H9 (cell line): Measurements from ENCODE around the gene OSBPL8. TPM values are rescaled to one million over a fixed set of nuclear protein-coding genes. Genes with fewer than 3 reads are reported as not detected.
A peak's percentile ranks its signal among the peaks of the same experiment; 100 is the strongest.

Source experiments
- DNase-seq: peaks from one replicate; pipeline ENCODE4 v3.0.0-alpha.2; 2017
- H2AFZ ChIP-seq: one replicate; pipeline ENCODE4 v1.6.1; 2013; ENCODE audit warnings: mild to moderate bottlenecking, low read length, control low read depth, moderate library complexity
- H2AK5ac ChIP-seq: 2 replicates; pipeline ENCODE4 v1.6.1; 2013; ENCODE audit warnings: low read length, control low read depth, mixed read lengths; ENCODE audit not compliant: insufficient read length
- H2BK120ac ChIP-seq: one replicate; pipeline ENCODE4 v1.6.1; 2013; ENCODE audit warnings: low read depth, mild to moderate bottlenecking, low read length, control low read depth, inconsistent platforms; ENCODE audit not compliant: poor library complexity, severe bottlenecking
- H2BK12ac ChIP-seq: 2 replicates; pipeline ENCODE4 v1.6.1; 2013; ENCODE audit warnings: low read length, control low read depth, mixed read lengths, low read depth; ENCODE audit not compliant: insufficient read length
- H2BK15ac ChIP-seq: 2 replicates; pipeline ENCODE4 v1.6.1; 2013; ENCODE audit warnings: low read depth, low read length, control low read depth
- H2BK20ac ChIP-seq: one replicate; pipeline ENCODE4 v1.6.1; 2013; ENCODE audit warnings: low read depth, mild to moderate bottlenecking, low read length, control low read depth, inconsistent platforms; ENCODE audit not compliant: poor library complexity, severe bottlenecking
- H2BK5ac ChIP-seq: 2 replicates; pipeline ENCODE4 v1.6.1; 2013; ENCODE audit warnings: low read length, control low read depth, mixed read lengths; ENCODE audit not compliant: insufficient read length
- H3K14ac ChIP-seq: 2 replicates; pipeline ENCODE4 v1.6.1; 2013; ENCODE audit warnings: low read length, control low read depth; ENCODE audit not compliant: insufficient read depth
- H3K18ac ChIP-seq: 2 replicates; pipeline ENCODE4 v1.6.1; 2013; ENCODE audit warnings: low read depth, mild to moderate bottlenecking, mixed read lengths, low read length, control low read depth; ENCODE audit not compliant: insufficient read length
- H3K23ac ChIP-seq: 2 replicates; pipeline ENCODE4 v1.6.1; 2013; ENCODE audit warnings: low read length, control low read depth, mixed read lengths, low read depth; ENCODE audit not compliant: insufficient read length
- H3K23me2 ChIP-seq: 2 replicates; pipeline ENCODE4 v1.6.1; 2013; ENCODE audit warnings: low read depth, mild to moderate bottlenecking, mixed read lengths, low read length, control low read depth; ENCODE audit not compliant: insufficient read length, poor library complexity, severe bottlenecking
- H3K27ac ChIP-seq: 2 replicates; pipeline ENCODE4 v1.5.1; 2013; ENCODE audit warnings: low read length, control low read depth, mixed read lengths, low read depth; ENCODE audit not compliant: insufficient read length
- H3K27me3 ChIP-seq: 2 replicates; pipeline ENCODE4 v1.6.1; 2013; ENCODE audit warnings: low read length, control low read depth, inconsistent platforms; ENCODE audit not compliant: insufficient read depth
- H3K4ac ChIP-seq: 2 replicates; pipeline ENCODE4 v1.6.1; 2013; ENCODE audit warnings: low read depth, mild to moderate bottlenecking, control low read depth, inconsistent platforms, low read length, moderate library complexity
- H3K4me1 ChIP-seq: 2 replicates; pipeline ENCODE4 v1.6.1; 2013; ENCODE audit warnings: low read length, control low read depth, inconsistent platforms; ENCODE audit not compliant: insufficient read depth
- H3K4me2 ChIP-seq: 2 replicates; pipeline ENCODE4 v1.6.1; 2013; ENCODE audit warnings: low read length, control low read depth, mixed read lengths; ENCODE audit not compliant: insufficient read length, insufficient read depth
- H3K56ac ChIP-seq: 2 replicates; pipeline ENCODE4 v1.6.1; 2013; ENCODE audit warnings: low read depth, mild to moderate bottlenecking, mixed read lengths, low read length, control low read depth; ENCODE audit not compliant: insufficient read length
- H3K79me1 ChIP-seq: 2 replicates; pipeline ENCODE4 v1.6.1; 2013; ENCODE audit warnings: low read depth, mild to moderate bottlenecking, moderate library complexity, low read length, control low read depth, inconsistent platforms; ENCODE audit not compliant: insufficient read depth, poor library complexity, severe bottlenecking
- H3K79me2 ChIP-seq: 2 replicates; pipeline ENCODE4 v1.6.1; 2013; ENCODE audit warnings: low read length, control low read depth, inconsistent platforms; ENCODE audit not compliant: insufficient read depth
- H3K9ac ChIP-seq: 2 replicates; pipeline ENCODE4 v1.6.1; 2013; ENCODE audit warnings: low read length, control low read depth, mixed read lengths; ENCODE audit not compliant: insufficient read length; ENCODE audit errors: extremely low read depth
- H3K9me3 ChIP-seq: one replicate; pipeline ENCODE4 v1.6.1; 2013; ENCODE audit warnings: low read depth, low read length, inconsistent platforms; ENCODE audit not compliant: control insufficient read depth
- H3T11ph ChIP-seq: one replicate; pipeline ENCODE4 v1.6.1; 2013; ENCODE audit warnings: mild to moderate bottlenecking, low read length, control low read depth, inconsistent platforms
- H4K20me1 ChIP-seq: one replicate; pipeline ENCODE4 v1.6.1; 2013; ENCODE audit not compliant: control insufficient read depth, insufficient read length, insufficient read depth
- H4K5ac ChIP-seq: 2 replicates; pipeline ENCODE4 v1.6.1; 2013; ENCODE audit warnings: low read depth, mild to moderate bottlenecking, mixed read lengths, low read length, control low read depth; ENCODE audit not compliant: insufficient read length
- H4K8ac ChIP-seq: replicated peaks from 2 replicates; pipeline ENCODE4 v1.6.1; 2013; ENCODE audit warnings: low read length, control low read depth, mixed read lengths, low read depth; ENCODE audit not compliant: insufficient read length
- H4K91ac ChIP-seq: 2 replicates; pipeline ENCODE4 v1.6.1; 2013; ENCODE audit warnings: low read depth, mild to moderate bottlenecking, moderate library complexity, mixed read lengths, low read length, control low read depth; ENCODE audit not compliant: insufficient read length
- H3K27ac Mint-ChIP-seq, 3 experiments: 2 replicates in 2 of 3; 3 replicates in 1 of 3; pipeline ENCODE4 v1.8.0; 2020 to 2021; ENCODE audit warnings: mixed read lengths in 3 of 3, mild to moderate bottlenecking in 1 of 3, moderate library complexity in 1 of 3
- H3K27me3 Mint-ChIP-seq: 2 replicates; pipeline ENCODE4 v1.8.0; 2021; ENCODE audit warnings: low read depth, mild to moderate bottlenecking, moderate library complexity, mixed read lengths
- H3K36me3 Mint-ChIP-seq, 3 experiments: 2 replicates in 2 of 3; 3 replicates in 1 of 3; pipeline ENCODE4 v1.8.0; 2020 to 2021; ENCODE audit warnings: low read depth in 3 of 3, mixed read lengths in 3 of 3; ENCODE audit not compliant: insufficient read depth in 1 of 3
- H3K4me1 Mint-ChIP-seq, 2 experiments: 2 replicates each; pipeline ENCODE4 v1.8.0; 2020; ENCODE audit warnings: mixed read lengths in 2 of 2
- H3K4me3 Mint-ChIP-seq, 2 experiments: 2 replicates in 1 of 2; 3 replicates in 1 of 2; pipeline ENCODE4 v1.8.0; 2020 to 2021; ENCODE audit warnings: mild to moderate bottlenecking in 2 of 2, mixed read lengths in 2 of 2, moderate library complexity in 1 of 2
- H3K9me3 Mint-ChIP-seq, 2 experiments: 2 replicates in 1 of 2; 3 replicates in 1 of 2; pipeline ENCODE4 v1.8.0; 2020; ENCODE audit warnings: mild to moderate bottlenecking in 2 of 2, mixed read lengths in 2 of 2, moderate library complexity in 1 of 2
- WGBS: extraction: QIAGEN DNeasy Blood & Tissue Kit; methylation state at CpG from one replicate; pipeline ENCODE4 v1.1.7; 2013; ENCODE audit warnings: missing lambda C conversion rate, low lambda C conversion rate, mixed read lengths; ENCODE audit not compliant: insufficient read length; ENCODE audit errors: extremely low coverage; 5-methylcytosine and 5-hydroxymethylcytosine counted together
- total RNA-seq: library from RNA; stranded (reverse); gene quantifications from 2 replicates; pipeline ENCODE4 v1.2.1, GENCODE V29; 2021
- TF ChIP-seq, protein P1 (sequence below): fragments of 200-600 bp; sonication (generic); conservative IDR thresholded peaks from 3 replicates; pipeline ENCODE4 v1.8.0; 2021; ENCODE audit warnings: antibody characterized with exemption, mild to moderate bottlenecking

Gene OSBPL8
- total RNA-seq, 1 experiment from 2014 or later = 61.2 TPM

DNA sequence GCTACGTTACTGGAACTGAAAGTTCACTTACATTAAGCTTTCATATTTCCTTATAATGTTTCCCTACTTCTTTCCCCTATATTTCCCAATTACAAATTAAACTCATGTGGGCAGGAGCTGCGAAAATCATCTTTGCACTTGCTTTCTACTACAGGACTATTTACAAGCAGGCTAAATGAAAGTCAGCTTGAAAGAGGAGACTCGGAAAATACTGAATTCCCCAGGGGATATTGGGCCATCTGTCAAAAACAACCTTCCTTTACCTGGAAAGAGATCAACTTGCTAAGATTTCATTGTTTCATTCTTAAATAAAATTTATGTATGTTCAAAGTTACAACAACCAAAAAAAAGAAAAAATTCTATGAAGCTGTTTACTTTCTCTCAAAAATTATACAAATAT lies 118.6 kb downstream of the OSBPL8 start:
- Mint-ChIP-seq H3K27ac (peak overlapping the region in 1 of 3 experiments; percentile 24; a peak in 1 of 7 replicates), H3K36me3 (peaks cover 0 to 4% (median 0%) of the 10 kb centered on the region in 3 experiments; a peak in 2 of 7 replicates), H3K4me1 (peaks cover 3 to 11% of the 10 kb centered on the region in 2 experiments; a peak in 3 of 4 replicates), H3K27me3 (no peaks in the 10 kb centered on the region), H3K4me3 (no peak overlapping the region), H3K9me3 (no peaks in the 10 kb centered on the region)
- Histone ChIP-seq H3T11ph (no peak overlapping the region), H4K20me1 (no peaks in the 10 kb centered on the region), H4K5ac (no peak overlapping the region), H2BK5ac (no peak overlapping the region), H3K23ac (no peak overlapping the region), H2BK120ac (no peak overlapping the region), H2AFZ (no peak overlapping the region), H3K14ac (no peak overlapping the region), H3K23me2 (no peaks in the 10 kb centered on the region), H3K79me2 (no peaks in the 10 kb centered on the region), H2BK12ac (no peak overlapping the region), H3K79me1 (peaks cover 4% of the 10 kb centered on the region), H2AK5ac (no peak overlapping the region), H3K18ac (no peak overlapping the region), H3K56ac (no peak overlapping the region), H4K91ac (no peak overlapping the region), H3K9ac (no peak overlapping the region), H3K4me1 (peaks cover 3% of the 10 kb centered on the region; the same call in 1 of the 2 replicates), H3K4me2 (no peak overlapping the region), H4K8ac (no peak overlapping the region), H3K27me3 (no peaks in the 10 kb centered on the region), H3K4ac (no peak overlapping the region), H2BK15ac (no peak overlapping the region), H3K9me3 (no peaks in the 10 kb centered on the region), H3K27ac (no peak overlapping the region), H2BK20ac (no peak overlapping the region)
- DNase-seq = no peak
- TF ChIP-seq, protein P1, sequence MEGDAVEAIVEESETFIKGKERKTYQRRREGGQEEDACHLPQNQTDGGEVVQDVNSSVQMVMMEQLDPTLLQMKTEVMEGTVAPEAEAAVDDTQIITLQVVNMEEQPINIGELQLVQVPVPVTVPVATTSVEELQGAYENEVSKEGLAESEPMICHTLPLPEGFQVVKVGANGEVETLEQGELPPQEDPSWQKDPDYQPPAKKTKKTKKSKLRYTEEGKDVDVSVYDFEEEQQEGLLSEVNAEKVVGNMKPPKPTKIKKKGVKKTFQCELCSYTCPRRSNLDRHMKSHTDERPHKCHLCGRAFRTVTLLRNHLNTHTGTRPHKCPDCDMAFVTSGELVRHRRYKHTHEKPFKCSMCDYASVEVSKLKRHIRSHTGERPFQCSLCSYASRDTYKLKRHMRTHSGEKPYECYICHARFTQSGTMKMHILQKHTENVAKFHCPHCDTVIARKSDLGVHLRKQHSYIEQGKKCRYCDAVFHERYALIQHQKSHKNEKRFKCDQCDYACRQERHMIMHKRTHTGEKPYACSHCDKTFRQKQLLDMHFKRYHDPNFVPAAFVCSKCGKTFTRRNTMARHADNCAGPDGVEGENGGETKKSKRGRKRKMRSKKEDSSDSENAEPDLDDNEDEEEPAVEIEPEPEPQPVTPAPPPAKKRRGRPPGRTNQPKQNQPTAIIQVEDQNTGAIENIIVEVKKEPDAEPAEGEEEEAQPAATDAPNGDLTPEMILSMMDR = no peak
- no CpG with 5 or more reads among the region's 3 CpGs for WGBS
